Measurements from ENCODE around the gene TMEM87A.

GRCh38 chr15:42184296-42184695, 88.9 kb downstream of the TMEM87A start:
- TF ChIP-seq CTCF (IDR thresholded peaks at IDR 0.05) = no peak
- no peak for TF ChIP-seq MYC (IDR thresholded peaks at IDR 0.05; ENCODE audit: borderline replicate concordance, low read length)
- TF ChIP-seq POLR2A (IDR thresholded peaks at IDR 0.05; ENCODE audit: low read length) = no peak
- TF ChIP-seq MAFK (IDR thresholded peaks at IDR 0.05; ENCODE audit: partially characterized antibody) = no peak
- TF ChIP-seq FOXS1 (CRISPR knock-in tag; IDR thresholded peaks at IDR 0.05) = no peak
- TF ChIP-seq KDM1A (IDR thresholded peaks at IDR 0.05; ENCODE audit: low read depth) = no peak
- no peak for TF ChIP-seq ESRRA (IDR thresholded peaks at IDR 0.05; ENCODE audit: borderline replicate concordance, low read length)
- TF ChIP-seq HDAC2 (IDR thresholded peaks at IDR 0.05) = no peak

Measured in A549 (cell line).